ENCODE measurements around the gene FAM3A. TPM values are rescaled to one million over a fixed set of nuclear protein-coding genes. Genes with fewer than 3 reads are reported as not detected.

Gene FAM3A
- total RNA-seq, 1 experiment from 2014 or later = 60.3 TPM

DNA sequence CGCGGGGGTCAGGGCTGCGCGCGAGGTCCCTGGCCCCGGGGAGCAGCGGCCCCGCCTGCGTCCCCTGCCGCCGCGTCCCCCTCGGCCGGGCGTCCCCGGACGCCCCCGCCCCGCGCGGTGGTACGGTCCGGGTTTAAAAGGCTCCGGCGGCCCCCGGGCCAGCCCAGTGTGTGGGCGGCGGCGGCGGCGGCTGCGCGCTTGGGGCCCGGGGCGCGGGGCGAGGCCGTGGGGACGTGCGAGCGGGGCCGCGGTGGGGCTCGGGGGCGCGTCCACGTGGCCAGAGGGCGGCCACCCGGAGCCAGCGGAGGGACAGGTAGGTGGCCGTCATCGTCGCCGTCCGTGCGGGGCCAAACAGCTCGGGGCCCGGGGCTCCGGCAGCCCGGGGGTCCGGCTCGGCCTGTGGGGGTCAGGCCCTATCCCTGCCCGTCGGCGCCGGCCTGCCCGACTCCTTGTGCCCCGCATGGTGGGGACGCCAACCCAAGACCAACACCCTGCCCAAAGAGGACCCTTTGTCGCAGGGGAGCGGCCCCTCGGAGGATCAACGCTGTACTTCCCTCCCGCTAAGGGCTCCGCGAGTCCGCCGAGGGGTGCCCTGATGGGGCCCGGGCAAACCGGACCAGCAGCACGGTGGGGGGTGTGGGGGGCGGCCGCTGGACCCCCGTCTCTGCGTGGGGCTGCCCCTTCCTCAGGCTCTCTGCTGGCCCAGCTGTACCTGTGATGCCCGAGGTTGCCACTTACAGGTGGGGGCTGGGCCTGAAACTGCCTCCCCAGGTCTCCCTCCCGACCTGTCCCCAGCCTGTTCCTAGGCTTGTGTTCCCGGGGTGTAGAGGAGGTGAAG lies 57.7 kb downstream of the FAM3A start, which contains the start of gene PLXNA3:
Gene PLXNA3 (plus strand): TSS at position 166 of the 838 bp plus-strand sequence. CDS start 1,903 bp downstream, outside the sequence.
- Histone ChIP-seq H3K9me3 (ENCODE audit: insufficient read depth, low read depth) (no peaks in the 10 kb centered on the region), H3K4me2 (peak within 1 kb of the TSS; percentile 82), H3F3A (ENCODE audit: insufficient read depth, low read depth) (peaks cover 8% of the 10 kb centered on the region; the same call in 1 of the 2 replicates), H3K27ac (no peak within 1 kb of the TSS), H3K4me3 (peak within 1 kb of the TSS; percentile 66), H3K79me2 (ENCODE audit: low read depth) (peaks cover 6% of the 10 kb centered on the region; the same call in 1 of the 2 replicates), H3K36me3 (ENCODE audit: low read depth) (no peaks in the 10 kb centered on the region), H4K20me1 (ENCODE audit: insufficient read depth) (no peaks in the 10 kb centered on the region), H3K27me3 (ENCODE audit: insufficient read depth, low read depth) (no peaks in the 10 kb centered on the region), H3K4me1 (replicated peaks; ENCODE audit: insufficient read depth) (peaks cover 5% of the 10 kb centered on the region), H2AFZ (no peak within 1 kb of the TSS), H3K9me2 (ENCODE audit: insufficient read depth) (no peaks in the 10 kb centered on the region)
- peak in 1 of 2 experiments; percentile 76 for DNase-seq
- ChIA-PET POLR2A (ENCODE audit: unreplicated experiment) (interaction anchor here (0.5 to 1.2 kb wide), 5 partner anchors 16 to 1518 kb away, joined by 3 to 6 read pairs (median 4); partner anchors contain the start of gene DNASE1L1), CTCF (interaction anchor here (1.0 kb wide), 1 partner anchor 85 kb away, joined by 6 read pairs; no protein-coding TSS in a partner anchor)
- intact Hi-C loops (cut with micrococcal nuclease; ENCODE audit: unreplicated experiment) = loop anchor here (2.0 to 5.0 kb wide), 3 partner anchors 26 to 61 kb away; partner anchors contain the start of genes DNASE1L1 and RPL10
- TSS peak; percentile 50 for BruUV-seq (replicated peaks)
- TF ChIP-seq EZH2 (IDR thresholded peaks at IDR 0.05; ENCODE audit: low read depth) = no peak
- TF ChIP-seq, protein P1, sequence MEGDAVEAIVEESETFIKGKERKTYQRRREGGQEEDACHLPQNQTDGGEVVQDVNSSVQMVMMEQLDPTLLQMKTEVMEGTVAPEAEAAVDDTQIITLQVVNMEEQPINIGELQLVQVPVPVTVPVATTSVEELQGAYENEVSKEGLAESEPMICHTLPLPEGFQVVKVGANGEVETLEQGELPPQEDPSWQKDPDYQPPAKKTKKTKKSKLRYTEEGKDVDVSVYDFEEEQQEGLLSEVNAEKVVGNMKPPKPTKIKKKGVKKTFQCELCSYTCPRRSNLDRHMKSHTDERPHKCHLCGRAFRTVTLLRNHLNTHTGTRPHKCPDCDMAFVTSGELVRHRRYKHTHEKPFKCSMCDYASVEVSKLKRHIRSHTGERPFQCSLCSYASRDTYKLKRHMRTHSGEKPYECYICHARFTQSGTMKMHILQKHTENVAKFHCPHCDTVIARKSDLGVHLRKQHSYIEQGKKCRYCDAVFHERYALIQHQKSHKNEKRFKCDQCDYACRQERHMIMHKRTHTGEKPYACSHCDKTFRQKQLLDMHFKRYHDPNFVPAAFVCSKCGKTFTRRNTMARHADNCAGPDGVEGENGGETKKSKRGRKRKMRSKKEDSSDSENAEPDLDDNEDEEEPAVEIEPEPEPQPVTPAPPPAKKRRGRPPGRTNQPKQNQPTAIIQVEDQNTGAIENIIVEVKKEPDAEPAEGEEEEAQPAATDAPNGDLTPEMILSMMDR (conservative IDR thresholded peaks at IDR 0.05) = no peak

DNA sequence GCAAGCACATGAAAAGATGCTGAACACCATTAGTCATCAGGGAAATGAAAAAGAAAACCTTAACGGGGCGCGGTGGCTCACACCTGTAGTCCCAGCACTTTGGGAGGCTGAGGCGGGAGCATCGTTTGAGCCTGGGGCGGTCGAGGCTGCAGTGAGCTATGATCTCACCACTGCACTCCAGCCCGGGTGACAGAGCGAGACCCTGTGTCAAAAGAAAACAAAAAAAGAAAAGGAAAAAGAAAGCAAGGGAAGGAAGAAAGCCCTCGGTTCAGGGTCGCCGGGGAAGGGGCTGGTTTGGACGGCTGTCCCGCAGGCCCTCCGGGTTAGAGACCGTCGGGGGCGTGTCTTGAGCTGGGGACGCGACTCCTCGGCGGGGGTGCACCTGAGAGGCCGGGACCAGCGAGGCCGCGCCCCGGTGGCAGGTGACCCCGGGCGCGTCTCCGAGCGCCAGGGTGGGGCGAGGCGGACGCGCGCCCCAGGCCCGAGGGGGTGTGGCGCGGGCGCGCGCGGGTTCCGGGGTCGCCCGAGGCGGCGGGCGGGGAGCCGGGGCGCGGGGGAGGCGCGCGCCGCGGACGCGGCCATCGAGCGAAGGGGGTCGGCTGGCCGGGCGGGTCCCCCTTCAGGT lies 58.4 kb downstream of the FAM3A start:
- Histone ChIP-seq H3K27ac (no peak overlapping the region), H3K4me1 (replicated peaks; ENCODE audit: insufficient read depth) (peaks cover 5% of the 10 kb centered on the region), H4K20me1 (ENCODE audit: insufficient read depth) (no peaks in the 10 kb centered on the region), H3K79me2 (ENCODE audit: low read depth) (peaks cover 6% of the 10 kb centered on the region; the same call in 1 of the 2 replicates), H3K27me3 (ENCODE audit: insufficient read depth, low read depth) (no peaks in the 10 kb centered on the region), H3F3A (ENCODE audit: insufficient read depth, low read depth) (peaks cover 8% of the 10 kb centered on the region; the same call in 1 of the 2 replicates), H3K36me3 (ENCODE audit: low read depth) (no peaks in the 10 kb centered on the region), H3K4me2 (peak overlapping the region; percentile 69), H3K9me3 (ENCODE audit: insufficient read depth, low read depth) (no peaks in the 10 kb centered on the region), H3K4me3 (peak overlapping the region; percentile 66; the same call in 1 of the 2 replicates), H2AFZ (no peak overlapping the region), H3K9me2 (ENCODE audit: insufficient read depth) (no peaks in the 10 kb centered on the region)
- no peak for TF ChIP-seq EZH2 (IDR thresholded peaks at IDR 0.05; ENCODE audit: low read depth)
- TF ChIP-seq, protein P1 (conservative IDR thresholded peaks at IDR 0.05) = no peak
- ChIA-PET POLR2A (ENCODE audit: unreplicated experiment) (interaction anchor here (0.7 to 1.2 kb wide), 3 partner anchors 15 to 27 kb away, joined by 3 to 9 read pairs (median 6); partner anchors contain the start of gene LAGE3), CTCF (interaction anchor here (1.0 kb wide), 1 partner anchor 84 kb away, joined by 6 read pairs; no protein-coding TSS in a partner anchor)
- peak; percentile 68 to 80 for DNase-seq
- BruUV-seq (replicated peaks) = no TSS peak
- intact Hi-C loops (cut with micrococcal nuclease; ENCODE audit: unreplicated experiment) = loop anchor here (2.0 to 5.0 kb wide), 3 partner anchors 27 to 60 kb away; partner anchors contain the start of genes DNASE1L1 and RPL10

Other genes starting within 250 kb of the FAM3A start
- not detected in 2 replicates for gene TEX28, start 221.1 kb downstream of the FAM3A start, total RNA-seq (2021)
- gene TKTL1, start 220.4 kb downstream of the FAM3A start, total RNA-seq (2021) = not detected in 2 replicates
- gene FLNA, start 141.6 kb downstream of the FAM3A start, total RNA-seq (2021) = 1,841 and 2,308 TPM in 2 replicates
- 132 and 164 TPM in 2 replicates for gene EMD, start 136.9 kb downstream of the FAM3A start, total RNA-seq (2021)
- gene RPL10, start 117.9 kb downstream of the FAM3A start, total RNA-seq (2021) = 3,447 and 3,685 TPM in 2 replicates
- 25.9 and 28.3 TPM in 2 replicates for gene DNASE1L1, start 107.0 kb downstream of the FAM3A start, total RNA-seq (2021)
- gene TAFAZZIN, start 104.7 kb downstream of the FAM3A start, total RNA-seq (2021) = 95.8 and 134 TPM in 2 replicates
- gene ATP6AP1, start 87.6 kb downstream of the FAM3A start, total RNA-seq (2021) = 112 and 119 TPM in 2 replicates
- gene GDI1, start 79.1 kb downstream of the FAM3A start, total RNA-seq (2021) = 116 and 123 TPM in 2 replicates
- 82.1 and 89.4 TPM in 2 replicates for gene FAM50A, start 72.1 kb downstream of the FAM3A start, total RNA-seq (2021)
- 109 and 124 TPM in 2 replicates for gene PLXNA3, start 58.0 kb downstream of the FAM3A start, total RNA-seq (2021)
- 63.9 and 82.5 TPM in 2 replicates for gene LAGE3, start 37.0 kb downstream of the FAM3A start, total RNA-seq (2021)
- 80.7 and 81.6 TPM in 2 replicates for gene UBL4A, start 29.6 kb downstream of the FAM3A start, total RNA-seq (2021)
- gene SLC10A3, start 25.6 kb downstream of the FAM3A start, total RNA-seq (2021) = 38.3 and 54.9 TPM in 2 replicates
- 987 and 1,283 TPM in 2 replicates for gene G6PD, start 30.6 kb upstream of the FAM3A start, total RNA-seq (2021)
- gene IKBKG, start 31.4 kb upstream of the FAM3A start, total RNA-seq (2021) = 68.3 and 69.4 TPM in 2 replicates
- not detected in 2 replicates for gene CTAG1A, start 68.9 kb upstream of the FAM3A start, total RNA-seq (2021)
- gene CTAG1B, start 103.0 kb upstream of the FAM3A start, total RNA-seq (2021) = not detected in 2 replicates
- gene CTAG2, start 137.3 kb upstream of the FAM3A start, total RNA-seq (2021) = not detected in 2 replicates
- gene GAB3, start 234.8 kb upstream of the FAM3A start, total RNA-seq (2021) = 0.17 and 0.63 TPM in 2 replicates
- gene DKC1, start 246.6 kb upstream of the FAM3A start, total RNA-seq (2021) = 83.5 and 101 TPM in 2 replicates

Data from PC-9 (cell line).